ENCODE data around the gene INSIG1. TPM values are rescaled to one million over a fixed set of nuclear protein-coding genes. Genes with fewer than 3 reads are reported as not detected.

Gene INSIG1
- total RNA-seq, 3 donors from 2014 or later, result 46.9 to 58.1 (median 47.9) TPM

GRCh38 chr7:155333346-155334234 lies 35.9 kb downstream of the INSIG1 start:
- Mint-ChIP-seq H3K27me3 (ENCODE audit: low read depth) (no peaks in the 10 kb centered on the region), H3K36me3 (ENCODE audit: insufficient read depth) (no peaks in the 10 kb centered on the region), H3K4me3 (no peak overlapping the region), H3K4me1 (ENCODE audit: low read depth) (peaks cover 5% of the 10 kb centered on the region), H3K9me3 (no peaks in the 10 kb centered on the region)
- DNase-seq (no peak), ATAC-seq (no peak)

- Mint-ChIP-seq H3K36me3 (ENCODE audit: insufficient read depth) (no peaks in the 10 kb centered on the region), H3K4me3 (no peak overlapping the region)
These were observed 39.3 kb downstream of the INSIG1 start for GRCh38 chr7:155336812-155337602.

GRCh38 chr7:155337946-155338631 lies 40.4 kb downstream of the INSIG1 start:
- Mint-ChIP-seq H3K27me3 (ENCODE audit: low read depth) (no peaks in the 10 kb centered on the region), H3K36me3 (ENCODE audit: insufficient read depth) (no peaks in the 10 kb centered on the region), H3K4me3 (no peak overlapping the region), H3K4me1 (ENCODE audit: low read depth) (peaks cover 10% of the 10 kb centered on the region), H3K9me3 (no peaks in the 10 kb centered on the region)
- peak in 1 of 2 donors; percentile 13 for ATAC-seq
- DNase-seq, result no peak

More at GRCh38 chr7:155336812-155337602, 39.3 kb downstream of the INSIG1 start:
- H3K9me3 Mint-ChIP-seq, result no peaks in the 10 kb centered on the region
- no peak for ATAC-seq
- DNase-seq, result no peak
- H3K4me1 Mint-ChIP-seq (ENCODE audit: low read depth), result peaks cover 10% of the 10 kb centered on the region
- no peaks in the 10 kb centered on the region for H3K27me3 Mint-ChIP-seq (ENCODE audit: low read depth)

- peak; percentile 81 to 83 for ATAC-seq
- H3K4me3 Mint-ChIP-seq, result peak overlapping the region; percentile 57
- DNase-seq, result no peak
- H3K9me3 Mint-ChIP-seq, result no peaks in the 10 kb centered on the region
- no peaks in the 10 kb centered on the region for H3K27me3 Mint-ChIP-seq (ENCODE audit: low read depth)
- no peaks in the 10 kb centered on the region for H3K36me3 Mint-ChIP-seq (ENCODE audit: insufficient read depth)
- H3K4me1 Mint-ChIP-seq (ENCODE audit: low read depth), result peaks cover 10% of the 10 kb centered on the region
These were observed 41.1 kb downstream of the INSIG1 start for GRCh38 chr7:155338632-155339320.

GRCh38 chr7:155339474-155339873 lies 41.8 kb downstream of the INSIG1 start:
- Mint-ChIP-seq H3K36me3 (ENCODE audit: insufficient read depth) (no peaks in the 10 kb centered on the region), H3K4me1 (ENCODE audit: low read depth) (peaks cover 10% of the 10 kb centered on the region), H3K4me3 (no peak overlapping the region), H3K9me3 (no peaks in the 10 kb centered on the region), H3K27me3 (ENCODE audit: low read depth) (no peaks in the 10 kb centered on the region)
- ATAC-seq, result no peak
- no peak for DNase-seq

GRCh38 chr7:155340071-155340531 lies 42.4 kb downstream of the INSIG1 start:
- Mint-ChIP-seq H3K36me3 (ENCODE audit: insufficient read depth) (no peaks in the 10 kb centered on the region), H3K4me1 (ENCODE audit: low read depth) (peaks cover 13% of the 10 kb centered on the region), H3K4me3 (no peak overlapping the region), H3K27me3 (ENCODE audit: low read depth) (no peaks in the 10 kb centered on the region), H3K9me3 (no peaks in the 10 kb centered on the region)
- DNase-seq (no peak), ATAC-seq (no peak)

DNA sequence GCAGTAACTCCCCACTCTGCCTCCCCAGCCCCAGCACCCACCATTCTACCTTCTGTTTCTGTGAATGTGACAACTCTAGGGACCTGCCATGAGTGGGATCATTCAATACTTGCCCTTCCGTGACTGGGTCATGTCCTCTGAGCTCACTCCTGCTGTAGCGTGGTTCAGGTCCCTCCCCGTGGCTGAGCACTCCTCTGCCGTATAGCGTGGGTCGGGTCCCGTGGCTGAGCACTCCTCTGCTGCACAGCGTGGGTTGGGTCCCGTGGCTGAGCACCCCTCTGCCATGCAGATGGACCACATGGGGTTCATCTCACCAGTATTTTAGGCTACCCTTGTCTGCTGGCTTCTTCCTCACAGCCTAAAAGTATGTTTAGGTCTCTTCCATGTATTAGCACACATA lies 43.0 kb downstream of the INSIG1 start:
- Mint-ChIP-seq H3K4me3 (no peak overlapping the region), H3K27me3 (ENCODE audit: low read depth) (no peaks in the 10 kb centered on the region), H3K9me3 (no peaks in the 10 kb centered on the region), H3K36me3 (ENCODE audit: insufficient read depth) (no peaks in the 10 kb centered on the region), H3K4me1 (ENCODE audit: low read depth) (peaks cover 16% of the 10 kb centered on the region)
- no peak for ATAC-seq
- DNase-seq, result no peak

- H3K27me3 Mint-ChIP-seq (ENCODE audit: low read depth), result no peaks in the 10 kb centered on the region
- no peaks in the 10 kb centered on the region for H3K9me3 Mint-ChIP-seq
- no peak for DNase-seq
- no peaks in the 10 kb centered on the region for H3K36me3 Mint-ChIP-seq (ENCODE audit: insufficient read depth)
- peaks cover 16% of the 10 kb centered on the region for H3K4me1 Mint-ChIP-seq (ENCODE audit: low read depth)
- no peak for ATAC-seq
- H3K4me3 Mint-ChIP-seq, result no peak overlapping the region
These were observed 43.8 kb downstream of the INSIG1 start for GRCh38 chr7:155341463-155341983.

DNA sequence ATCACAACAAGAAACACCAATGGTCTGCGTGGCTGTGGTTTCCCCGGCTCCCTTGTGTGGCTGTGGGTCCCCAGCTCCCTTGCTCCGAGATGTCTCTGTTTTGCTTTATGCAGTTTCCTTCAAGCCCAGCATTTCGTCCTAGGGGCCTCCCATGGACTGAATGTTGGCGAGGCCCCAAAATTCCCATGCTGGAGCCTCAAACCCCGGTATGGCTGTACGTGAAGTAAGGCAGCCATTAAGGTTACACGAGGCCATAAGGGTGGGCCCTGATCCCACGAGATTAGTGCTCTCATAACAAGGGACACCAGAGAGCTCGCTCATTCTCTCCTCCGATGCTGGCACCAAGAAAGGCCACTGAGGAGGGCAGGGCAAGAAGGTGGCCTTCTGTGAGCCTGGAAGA lies 44.6 kb downstream of the INSIG1 start:
- no peaks in the 10 kb centered on the region for H3K27me3 Mint-ChIP-seq (ENCODE audit: low read depth)
- H3K9me3 Mint-ChIP-seq, result no peaks in the 10 kb centered on the region
- H3K4me1 Mint-ChIP-seq (ENCODE audit: low read depth), result peaks cover 16% of the 10 kb centered on the region
- no peak for DNase-seq
- no peak for ATAC-seq
- H3K4me3 Mint-ChIP-seq, result no peak overlapping the region
- H3K36me3 Mint-ChIP-seq (ENCODE audit: insufficient read depth), result no peaks in the 10 kb centered on the region

GRCh38 chr7:155343150-155343549 lies 45.5 kb downstream of the INSIG1 start:
- H3K27me3 Mint-ChIP-seq (ENCODE audit: low read depth), result no peaks in the 10 kb centered on the region
- H3K36me3 Mint-ChIP-seq (ENCODE audit: insufficient read depth), result no peaks in the 10 kb centered on the region
- H3K4me1 Mint-ChIP-seq (ENCODE audit: low read depth), result peaks cover 12% of the 10 kb centered on the region
- DNase-seq, result no peak
- no peaks in the 10 kb centered on the region for H3K9me3 Mint-ChIP-seq
- ATAC-seq, result no peak
- H3K4me3 Mint-ChIP-seq, result no peak overlapping the region

- Mint-ChIP-seq H3K9me3 (no peaks in the 10 kb centered on the region), H3K4me3 (peak overlapping the region; percentile 33), H3K36me3 (ENCODE audit: insufficient read depth) (no peaks in the 10 kb centered on the region), H3K27me3 (ENCODE audit: low read depth) (no peaks in the 10 kb centered on the region), H3K4me1 (ENCODE audit: low read depth) (peaks cover 11% of the 10 kb centered on the region)
- DNase-seq, result no peak
- ATAC-seq, result no peak
These were observed 46.0 kb downstream of the INSIG1 start for GRCh38 chr7:155343661-155344121.

DNA sequence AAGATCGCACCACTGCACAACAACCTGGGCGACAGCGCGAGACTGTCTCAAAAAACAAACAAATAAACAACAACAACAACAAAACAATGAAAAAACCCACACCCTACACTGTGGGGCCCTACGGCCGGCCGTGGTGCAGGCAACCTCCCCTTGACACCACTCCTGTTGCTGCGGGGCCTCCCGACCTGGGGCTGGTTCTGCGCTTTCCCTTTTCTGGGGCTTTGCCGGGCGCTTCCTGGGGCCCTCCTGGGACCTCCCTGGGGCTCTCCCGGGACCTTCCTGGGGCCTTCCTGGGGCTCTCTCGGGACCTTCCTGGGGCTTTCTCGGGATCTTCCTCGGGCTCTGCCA lies 46.6 kb downstream of the INSIG1 start:
- no peak for DNase-seq
- Mint-ChIP-seq H3K4me3 (no peak overlapping the region), H3K36me3 (ENCODE audit: insufficient read depth) (no peaks in the 10 kb centered on the region), H3K4me1 (ENCODE audit: low read depth) (peaks cover 5% of the 10 kb centered on the region), H3K9me3 (no peaks in the 10 kb centered on the region), H3K27me3 (ENCODE audit: low read depth) (no peaks in the 10 kb centered on the region)
- ATAC-seq, result peak; percentile 9 to 19

DNA sequence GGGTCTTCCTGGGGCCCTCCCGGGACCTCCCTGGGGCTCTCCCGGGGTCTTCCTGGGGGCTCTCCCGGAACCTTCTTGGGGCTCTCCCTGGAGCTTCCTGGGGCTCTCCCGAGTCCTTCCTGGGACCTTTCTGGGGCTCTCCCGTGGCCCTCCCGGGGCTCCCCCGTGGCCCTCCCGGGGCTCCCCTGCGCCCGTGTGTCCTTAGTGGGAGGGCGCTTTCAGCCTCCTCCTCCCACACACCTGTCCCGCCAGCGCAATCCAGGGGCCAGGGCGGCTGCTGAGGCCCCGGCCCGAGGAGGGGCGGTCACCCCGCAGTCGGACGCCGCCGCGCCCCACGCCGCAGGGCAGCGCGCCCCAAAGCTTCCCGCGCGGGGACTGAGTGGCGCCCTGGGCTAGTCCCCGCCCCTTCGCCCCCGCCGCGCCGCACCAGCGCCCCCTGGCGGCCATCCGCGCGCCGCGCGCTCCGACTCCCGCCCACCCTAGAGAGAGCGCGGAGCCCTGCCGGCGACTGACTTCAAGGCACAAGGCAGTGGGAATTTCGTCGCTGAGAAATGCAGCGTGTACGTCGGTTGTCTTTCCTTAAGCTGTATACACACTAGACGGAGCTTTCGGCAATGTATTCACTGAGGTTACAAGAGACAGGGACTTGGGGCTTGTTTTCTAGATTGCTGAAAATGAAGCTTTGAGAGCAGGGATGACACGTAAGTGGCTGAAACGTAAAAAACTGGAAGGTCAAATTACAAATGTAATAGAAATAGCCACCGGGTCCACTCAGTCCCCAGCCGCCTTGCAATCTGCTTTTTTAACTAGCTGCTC lies 47.1 kb downstream of the INSIG1 start:
- H3K27me3 Mint-ChIP-seq (ENCODE audit: low read depth), result no peaks in the 10 kb centered on the region
- peak; percentile 95 to 96 for ATAC-seq
- peak; percentile 85 for DNase-seq
- no peaks in the 10 kb centered on the region for H3K36me3 Mint-ChIP-seq (ENCODE audit: insufficient read depth)
- H3K9me3 Mint-ChIP-seq, result no peaks in the 10 kb centered on the region
- H3K4me1 Mint-ChIP-seq (ENCODE audit: low read depth), result peaks cover 5% of the 10 kb centered on the region
- H3K4me3 Mint-ChIP-seq, result peak overlapping the region; percentile 76
